C4-2B (cell line): ENCODE results near the gene TNFAIP8L1.

ENCODE experiments used
- CTCF ChIP-seq: fragments of 450-650 bp; conservative IDR thresholded peaks from 2 replicates; pipeline ENCODE4 v1.5.1; 2017; ENCODE audit warnings: mild to moderate bottlenecking
- ZFX ChIP-seq: fragments of 450-650 bp; IDR thresholded peaks from 2 replicates; pipeline ENCODE4 v1.6.1; 2017

- TF ChIP-seq CTCF (no peak), ZFX (no peak)
These were observed 64.5 kb downstream of the TNFAIP8L1 start for GRCh38 chr19:4703671-4704316.
